HUDEP-2 (cell line): Measurements from ENCODE around the gene CCDC85B.
A peak's percentile ranks its signal among the peaks of the same experiment; 100 is the strongest.

ENCODE experiments used
- DNase-seq, 76 experiments: peaks; one replicate each; lab custom pipeline; 2025; ENCODE audit not compliant: unreplicated experiment in 76 of 76; lab: John Stamatoyannopoulos, UW

The CCDC85B gene

GRCh38 chr11:65856689-65857499 is 33.6 kb upstream of the CCDC85B start:
- DNase-seq, result peak in 73 of 76 experiments; percentile 16 to 88 (median 71)

GRCh38 chr11:65857500-65857852 is 33.0 kb upstream of the CCDC85B start:
- peak in 33 of 76 experiments; percentile 13 to 67 (median 41) for DNase-seq

GRCh38 chr11:65857853-65858680 is 32.4 kb upstream of the CCDC85B start, which contains the start of gene CFL1:
Gene CFL1, minus strand, starts transcription at chr11:65858180. Its CDS starts 81 bp downstream, at chr11:65858099.
- peak in 74 of 76 experiments; percentile 58 to 98 (median 95) for DNase-seq

GRCh38 chr11:65858681-65859087 is 31.8 kb upstream of the CCDC85B start:
- DNase-seq, result peak in 3 of 76 experiments; percentile 45 to 46 (median 45)

GRCh38 chr11:65859095-65859811 is 31.2 kb upstream of the CCDC85B start:
- DNase-seq, result peak in 75 of 76 experiments; percentile 52 to 98 (median 93)

GRCh38 chr11:65859812-65860277 is 30.6 kb upstream of the CCDC85B start:
- DNase-seq, result peak in 14 of 76 experiments; percentile 43 to 91 (median 53)

GRCh38 chr11:65860278-65861164 is 30.0 kb upstream of the CCDC85B start, which contains the start of gene MUS81:
Gene MUS81, plus strand, starts transcription at chr11:65860433. Its CDS starts 321 bp downstream, at chr11:65860754.
- peak in 75 of 76 experiments; percentile 83 to 99 (median 96) for DNase-seq

- DNase-seq, result no peak
These were observed 29.3 kb upstream of the CCDC85B start for GRCh38 chr11:65861165-65861505.

GRCh38 chr11:65861533-65862183 is 28.8 kb upstream of the CCDC85B start:
- DNase-seq, result no peak

- no peak for DNase-seq
These were observed 28.2 kb upstream of the CCDC85B start for GRCh38 chr11:65862191-65862735.

- no peak for DNase-seq
These were observed 27.3 kb upstream of the CCDC85B start for GRCh38 chr11:65862941-65863888.

GRCh38 chr11:65863889-65864705 is 26.4 kb upstream of the CCDC85B start:
- DNase-seq, result no peak

- DNase-seq, result no peak
These were observed 25.6 kb upstream of the CCDC85B start for GRCh38 chr11:65864706-65865471.

GRCh38 chr11:65865550-65866172 is 24.8 kb upstream of the CCDC85B start:
- no peak for DNase-seq

GRCh38 chr11:65866509-65867283 is 23.8 kb upstream of the CCDC85B start:
- no peak for DNase-seq
